Spinal cord (tissue), 10 donors: ENCODE measurements around the gene FAM120B. TPM values are rescaled to one million over a fixed set of nuclear protein-coding genes. Genes with fewer than 3 reads are reported as not detected.

ENCODE experiments used
- DNase-seq, 6 donors: peaks; one replicate each; pipeline versions ENCODE4 v3.0.0 to v3.0.0-alpha.2; 2013 to 2015; ENCODE audit warnings: low spot score in 6 of 6, low read depth in 4 of 6
- H3K27ac ChIP-seq: one replicate; pipeline ENCODE4 v1.5.1; 2013; ENCODE audit warnings: low read depth, low read length, control low read depth
- H3K27me3 ChIP-seq: one replicate; pipeline ENCODE4 v1.6.1; 2013; ENCODE audit warnings: low read length; ENCODE audit not compliant: control insufficient read depth, insufficient read depth
- H3K36me3 ChIP-seq: one replicate; pipeline ENCODE4 v1.6.1; 2013; ENCODE audit warnings: low read length; ENCODE audit not compliant: control insufficient read depth, insufficient read depth
- H3K4me1 ChIP-seq: one replicate; pipeline ENCODE4 v1.6.1; 2013; ENCODE audit warnings: low read length; ENCODE audit not compliant: control insufficient read depth, insufficient read depth
- H3K4me3 ChIP-seq: one replicate; pipeline ENCODE4 v1.5.1; 2013; ENCODE audit warnings: low read depth, low read length, control low read depth
- H3K9me3 ChIP-seq: one replicate; pipeline ENCODE4 v1.6.1; 2013; ENCODE audit warnings: low read length; ENCODE audit not compliant: control insufficient read depth, insufficient read depth
- WGBS: methylation state at CpG from one replicate; pipeline ENCODE4 v1.1.5; 2013; ENCODE audit warnings: missing lambda C conversion rate; ENCODE audit not compliant: insufficient coverage; 5-methylcytosine and 5-hydroxymethylcytosine counted together
- long read RNA-seq, 4 donors: transcript quantifications; one replicate each; lab custom pipeline, GENCODE V29; 2026
- polyA plus RNA-seq, 2 donors: library from polyadenylated mRNA; unstranded; fragments of 120-200 nt; gene quantifications; one replicate each; pipeline ENCODE4 v1.2.1, GENCODE V29; 2013; ENCODE audit not compliant: insufficient read length in 2 of 2
- total RNA-seq, 2 donors: library from RNA; depleted of rRNA in 1 of 2; stranded (reverse); fragments of 120-200 nt in 1 of 2; fragments of >200 nt in 1 of 2; gene quantifications; one replicate each; pipeline versions ENCODE4 v1.2.3 to v1.2.4, GENCODE V29; 2013 to 2014
- donor health status: healthy.

FAM120B gene
- total RNA-seq = 10 to 100 TPM; 29.0 to 34.8 TPM
- polyA plus RNA-seq = 10 to 100 TPM; 38.5 to 40.2 TPM
- long read RNA-seq, donor 1, full-length matches to known transcripts = 8 of 29 reads
- long read RNA-seq, donor 1, partial matches to known transcripts = 21 of 29 reads
- long read RNA-seq, donor 1, other reads (novel, unspliced or antisense) = 0 of 29 reads
- long read RNA-seq, donor 2, full-length matches to known transcripts = 4 of 4 reads
- long read RNA-seq, donor 2, partial matches to known transcripts = 0 of 4 reads
- long read RNA-seq, donor 2, other reads (novel, unspliced or antisense) = 0 of 4 reads
- long read RNA-seq, donor 3, partial matches to known transcripts = 10 of 10 reads
- long read RNA-seq, donor 3, other reads (novel, unspliced or antisense) = 0 of 10 reads
- long read RNA-seq, donor 4, full-length matches to known transcripts = 3 of 25 reads
- long read RNA-seq, donor 4, partial matches to known transcripts = 22 of 25 reads
- long read RNA-seq, donor 4, other reads (novel, unspliced or antisense) = 0 of 25 reads

GRCh38 chr6:170306324-170307079 is at the start of gene FAM120B:
Gene FAM120B, plus strand, starts transcription at chr6:170306758. Its CDS starts 10,633 bp downstream, at chr6:170317391.
- under 1% methylated on average over 97 of the region's 97 CpGs for WGBS
- DNase-seq = peak; percentile 89 to 99 (median 94)
- H3K36me3 ChIP-seq = no peaks in the 10 kb centered on the region

GRCh38 chr6:170257376-170257775 is 49.2 kb upstream of the FAM120B start:
- Histone ChIP-seq H3K4me3 (no peak overlapping the region), H3K36me3 (no peaks in the 10 kb centered on the region), H3K27ac (no peak overlapping the region), H3K4me1 (peaks cover 7% of the 10 kb centered on the region), H3K9me3 (no peaks in the 10 kb centered on the region), H3K27me3 (peaks cover 5% of the 10 kb centered on the region)
- 90% methylated on average over 4 of the region's 4 CpGs for WGBS
- DNase-seq = no peak

More at GRCh38 chr6:170306324-170307079, at the start of gene FAM120B:
- Histone ChIP-seq H3K27ac (peak within 1 kb of the TSS; percentile 82), H3K27me3 (no peaks in the 10 kb centered on the region), H3K4me3 (peak within 1 kb of the TSS; percentile 95), H3K4me1 (peaks cover 18% of the 10 kb centered on the region), H3K9me3 (no peaks in the 10 kb centered on the region)

- H3K4me3 ChIP-seq = no peak overlapping the region
- peaks cover 15% of the 10 kb centered on the region for H3K4me1 ChIP-seq
- H3K27me3 ChIP-seq = peaks cover 5% of the 10 kb centered on the region
- no peak overlapping the region for H3K27ac ChIP-seq
- no peaks in the 10 kb centered on the region for H3K36me3 ChIP-seq
- DNase-seq = no peak
- H3K9me3 ChIP-seq = no peaks in the 10 kb centered on the region
- 98% methylated on average over 5 of the region's 6 CpGs for WGBS
These were observed 48.2 kb upstream of the FAM120B start for GRCh38 chr6:170258407-170258806.

DNA sequence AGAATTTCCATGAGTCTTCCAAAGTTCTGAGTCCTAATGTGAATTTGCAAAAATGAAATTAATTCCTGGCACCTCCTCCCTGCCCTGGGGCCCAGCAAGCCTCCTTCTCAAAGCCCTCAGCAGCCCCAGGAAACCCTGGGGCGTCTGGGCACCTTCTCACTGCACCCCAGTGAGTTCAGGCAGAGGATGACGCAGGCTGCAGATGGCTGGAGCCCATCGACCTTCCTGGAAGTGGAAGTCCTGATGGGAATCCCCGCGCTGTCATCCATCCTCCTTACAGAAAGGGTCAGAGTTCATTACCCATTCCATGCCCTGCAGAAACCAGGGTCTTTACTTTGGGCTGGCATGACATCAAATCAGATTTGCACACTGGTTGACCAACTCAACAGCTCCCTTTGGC is 47.3 kb upstream of the FAM120B start:
- no peak for DNase-seq
- H3K27ac ChIP-seq = no peak overlapping the region
- peaks cover 24% of the 10 kb centered on the region for H3K4me1 ChIP-seq
- WGBS = 79% methylated on average over 5 of the region's 5 CpGs
- no peaks in the 10 kb centered on the region for H3K9me3 ChIP-seq
- H3K4me3 ChIP-seq = no peak overlapping the region
- H3K27me3 ChIP-seq = peaks cover 5% of the 10 kb centered on the region
- no peaks in the 10 kb centered on the region for H3K36me3 ChIP-seq

DNA sequence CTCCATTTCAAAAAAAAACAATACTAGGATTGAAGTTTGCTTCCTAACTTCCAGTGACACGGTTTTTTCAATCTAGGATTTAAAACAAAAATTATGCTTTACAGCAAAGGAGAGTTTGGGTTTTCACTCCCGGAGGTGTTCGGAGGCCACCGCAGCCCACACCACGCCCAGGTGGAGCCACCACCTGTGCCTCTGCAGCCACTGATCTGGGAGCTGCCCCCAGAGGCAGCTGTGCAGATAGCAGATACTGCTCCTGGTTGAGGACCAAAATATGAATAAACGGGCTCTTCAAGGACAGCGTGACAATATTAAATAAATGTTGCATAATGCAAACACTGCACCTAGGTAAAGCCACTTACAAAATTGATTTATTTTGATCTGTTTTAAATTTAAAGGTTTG is 45.9 kb upstream of the FAM120B start:
- peaks cover 5% of the 10 kb centered on the region for H3K27me3 ChIP-seq
- no peaks in the 10 kb centered on the region for H3K36me3 ChIP-seq
- 96% methylated on average over 5 of the region's 7 CpGs for WGBS
- no peak overlapping the region for H3K4me3 ChIP-seq
- no peak for DNase-seq
- H3K9me3 ChIP-seq = no peaks in the 10 kb centered on the region
- peaks cover 30% of the 10 kb centered on the region for H3K4me1 ChIP-seq
- no peak overlapping the region for H3K27ac ChIP-seq

GRCh38 chr6:170261643-170262488 is 44.7 kb upstream of the FAM120B start:
- Histone ChIP-seq H3K36me3 (no peaks in the 10 kb centered on the region), H3K27ac (no peak overlapping the region), H3K4me3 (no peak overlapping the region), H3K9me3 (no peaks in the 10 kb centered on the region), H3K27me3 (peaks cover 5% of the 10 kb centered on the region), H3K4me1 (peaks cover 36% of the 10 kb centered on the region)
- 80% methylated on average over 30 of the region's 32 CpGs for WGBS
- no peak for DNase-seq

DNA sequence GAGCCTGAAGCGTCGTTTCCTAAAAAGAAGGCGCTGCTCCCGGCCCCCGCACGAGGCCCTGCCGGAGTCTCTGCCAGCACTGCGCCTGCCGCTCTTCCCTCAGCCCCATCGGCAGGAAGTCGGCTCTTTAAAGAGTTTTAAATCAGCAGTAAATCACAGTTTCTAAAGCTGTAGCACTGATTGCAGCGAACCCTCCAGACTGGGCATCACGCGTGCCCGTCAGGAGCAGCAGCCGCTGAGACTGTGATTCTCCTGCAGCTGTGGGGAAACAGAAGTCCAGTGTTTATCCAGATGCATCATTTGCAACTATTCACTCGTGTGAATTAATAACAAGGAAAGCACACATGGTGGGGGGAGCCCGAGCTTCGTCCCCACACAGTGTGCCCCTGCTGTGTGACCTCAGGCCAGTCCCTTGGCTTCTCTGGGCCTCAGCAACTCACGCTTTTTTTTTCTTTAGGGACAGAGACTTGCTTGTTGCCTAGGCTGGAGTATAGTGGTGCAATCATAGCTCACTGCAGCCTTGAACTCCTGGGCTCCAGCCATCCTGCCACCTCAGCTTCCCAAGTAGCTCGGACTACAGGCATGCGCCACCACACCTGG is 44.0 kb upstream of the FAM120B start:
- H3K4me3 ChIP-seq = no peak overlapping the region
- no peaks in the 10 kb centered on the region for H3K36me3 ChIP-seq
- H3K4me1 ChIP-seq = peaks cover 36% of the 10 kb centered on the region
- 35% methylated on average over 20 of the region's 22 CpGs for WGBS
- H3K27ac ChIP-seq = no peak overlapping the region
- H3K27me3 ChIP-seq = peaks cover 5% of the 10 kb centered on the region
- peak in 2 of 6 donors; percentile 50 to 66 for DNase-seq
- H3K9me3 ChIP-seq = no peaks in the 10 kb centered on the region

GRCh38 chr6:170263410-170263809 is 43.1 kb upstream of the FAM120B start:
- WGBS = 94% methylated on average over 8 of the region's 8 CpGs
- H3K27me3 ChIP-seq = peaks cover 5% of the 10 kb centered on the region
- no peak overlapping the region for H3K27ac ChIP-seq
- no peak overlapping the region for H3K4me3 ChIP-seq
- H3K4me1 ChIP-seq = peaks cover 36% of the 10 kb centered on the region
- no peak for DNase-seq
- H3K9me3 ChIP-seq = no peaks in the 10 kb centered on the region
- no peaks in the 10 kb centered on the region for H3K36me3 ChIP-seq

DNA sequence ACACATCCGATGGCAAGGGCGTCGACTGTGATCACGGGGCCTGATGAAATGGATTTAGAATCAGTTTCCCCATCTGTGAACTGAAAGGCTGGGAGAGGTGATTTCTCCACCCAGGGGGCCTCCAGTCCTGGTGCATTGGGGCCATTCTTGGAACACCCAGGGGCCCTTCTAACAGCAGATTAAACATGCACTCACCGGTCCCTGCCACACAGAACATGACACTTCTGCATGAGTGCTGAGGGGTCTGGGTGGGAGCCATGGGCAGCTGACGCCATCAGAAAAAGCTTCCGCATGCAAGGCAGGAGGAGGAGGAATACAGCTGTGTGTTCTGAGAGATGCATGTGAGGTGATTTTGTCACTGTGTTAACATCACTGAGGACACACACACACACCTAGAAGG is 42.5 kb upstream of the FAM120B start:
- WGBS = 93% methylated on average over 5 of the region's 7 CpGs
- H3K36me3 ChIP-seq = no peaks in the 10 kb centered on the region
- no peaks in the 10 kb centered on the region for H3K9me3 ChIP-seq
- no peak overlapping the region for H3K4me3 ChIP-seq
- H3K27me3 ChIP-seq = peaks cover 5% of the 10 kb centered on the region
- H3K4me1 ChIP-seq = peaks cover 36% of the 10 kb centered on the region
- H3K27ac ChIP-seq = no peak overlapping the region
- DNase-seq = no peak
